HCT116 (cell line): Measurements from ENCODE around the gene FRMD4B. TPM values are rescaled to one million over a fixed set of nuclear protein-coding genes. Genes with fewer than 3 reads are reported as not detected.
"Not testable (repeated sequence)": the region's sequence is repeated elsewhere in the genome, so short reads cannot be mapped to it uniquely, and the experiment has no call there.

Experiments used
- ATAC-seq: fragments of 200-7000 bp; cut with Tn5 transposase; 2 replicates; pipeline ENCODE4 v1.9.1; 2020; ENCODE audit warnings: mild to moderate bottlenecking, moderate library complexity
- BruUV-seq: library from RNA; stranded (reverse); fragments of 400-500 nt; replicated peaks from 2 replicates; lab custom pipeline; 2021; lab: Mats Ljungman, UMichigan
- CTCF ChIA-PET: fragments of 300-600 bp; sonication (Branson Sonifier 250); formaldehyde crosslinking; loops from one replicate; lab custom pipeline; 2021; ENCODE audit warnings: antibody characterized with exemption; lab: Charles Lee
- POLR2A ChIA-PET: fragments of 300-600, 350-600 bp; sonication (Branson Sonifier 250); formaldehyde crosslinking; loops from one replicate; lab custom pipeline; 2021; ENCODE audit warnings: antibody characterized with exemption; lab: Charles Lee
- RAD21 ChIA-PET, 2 experiments: fragments of 300-600 bp; sonication (Branson Sonifier 250); formaldehyde crosslinking; loops; one replicate each; lab custom pipeline; 2023; ENCODE audit warnings: low total read pairs in 2 of 2; ENCODE audit not compliant: uncharacterized antibody in 2 of 2, unreplicated experiment in 2 of 2, low non-redundant PET in 1 of 2; lab: Charles Lee
- DNase-seq: peaks from one replicate; pipeline ENCODE4 v3.0.0-alpha.2; 2010; ENCODE audit warnings: low read depth, low spot score
- H2AFZ ChIP-seq: fragments of 200-600 bp; shearing (Covaris generic), sonication (generic); 2 replicates; pipeline ENCODE4 v1.6.1; 2017; ENCODE audit warnings: low read depth, mixed run types, mixed read lengths, antibody characterized with exemption, low read length; ENCODE audit not compliant: poor library complexity, severe bottlenecking
- H3K27ac ChIP-seq: 2 replicates; pipeline ENCODE4 v1.5.1; 2012; ENCODE audit warnings: low read depth, low read length
- H3K27me3 ChIP-seq: fragments of 200-600 bp; sonication (generic); 2 replicates; pipeline ENCODE4 v1.6.1; 2016; ENCODE audit warnings: mixed run types, low read length, mixed read lengths; ENCODE audit not compliant: insufficient read depth
- H3K36me3 ChIP-seq, 2 experiments: fragments of 200-500 bp in 1 of 2; fragments of 200-600 bp in 1 of 2; sonication (Bioruptor generic) in 1 of 2; sonication (generic) in 1 of 2; 2 replicates each; pipeline versions ENCODE4 v1.5.1 to v1.6.1; 2014 to 2016; ENCODE audit warnings: low read length in 2 of 2, inconsistent platforms in 1 of 2, mixed read lengths in 1 of 2, mixed run types in 1 of 2; ENCODE audit not compliant: insufficient read depth in 2 of 2, control insufficient read depth in 1 of 2
- H3K4me1 ChIP-seq, 2 experiments: fragments of 200-600 bp in 1 of 2; sonication (generic) in 1 of 2; 2 replicates each; pipeline versions ENCODE4 v1.5.1 to v1.6.1; 2012 to 2017; ENCODE audit warnings: low read length in 2 of 2, inconsistent platforms in 1 of 2, mild to moderate bottlenecking in 1 of 2, mixed read lengths in 1 of 2, mixed run types in 1 of 2, moderate library complexity in 1 of 2; ENCODE audit not compliant: insufficient read depth in 2 of 2, control insufficient read depth in 1 of 2
- H3K4me2 ChIP-seq: fragments of 200-600 bp; sonication (generic); 2 replicates; pipeline ENCODE4 v1.6.1; 2017; ENCODE audit warnings: mixed run types, low read length, mixed read lengths
- H3K4me3 ChIP-seq, 2 experiments: fragments of 200-600 bp in 1 of 2; sonication (generic) in 1 of 2; replicated peaks in 1 of 2; 2 replicates each; pipeline ENCODE4 v1.5.1; 2011 to 2016; ENCODE audit warnings: low read length in 2 of 2, control low read depth in 1 of 2, low read depth in 1 of 2, mild to moderate bottlenecking in 1 of 2, mixed read lengths in 1 of 2, mixed run types in 1 of 2
- H3K79me2 ChIP-seq: fragments of 200-600 bp; sonication (generic); 2 replicates; pipeline ENCODE4 v1.6.1; 2017; ENCODE audit warnings: mild to moderate bottlenecking, mixed run types, low read length, moderate library complexity, mixed read lengths; ENCODE audit not compliant: insufficient read depth
- H3K9ac ChIP-seq: fragments of 200-600 bp; sonication (generic); 2 replicates; pipeline ENCODE4 v1.6.1; 2016; ENCODE audit warnings: low read length, mixed read lengths
- H3K9me2 ChIP-seq: fragments of 200-600 bp; sonication (generic), shearing (Covaris generic); 2 replicates; pipeline ENCODE4 v1.6.1; 2017; ENCODE audit warnings: mixed run types, mild to moderate bottlenecking, moderate library complexity; ENCODE audit not compliant: insufficient read depth
- H3K9me3 ChIP-seq, 2 experiments: fragments of 200-500 bp in 1 of 2; fragments of 200-600 bp in 1 of 2; sonication (Bioruptor generic) in 1 of 2; sonication (generic) in 1 of 2; 2 replicates each; pipeline ENCODE4 v1.6.1; 2014 to 2017; ENCODE audit warnings: low read length in 2 of 2, mixed read lengths in 2 of 2, inconsistent platforms in 1 of 2, low read depth in 1 of 2, mild to moderate bottlenecking in 1 of 2, mixed run types in 1 of 2, moderate library complexity in 1 of 2; ENCODE audit not compliant: control insufficient read depth in 1 of 2, insufficient read depth in 1 of 2
- H4K20me1 ChIP-seq: fragments of 200-600 bp; sonication (generic), shearing (Covaris generic); 2 replicates; pipeline ENCODE4 v1.6.1; 2017; ENCODE audit warnings: mixed run types, mild to moderate bottlenecking, moderate library complexity; ENCODE audit not compliant: insufficient read depth
- ATF3 ChIP-seq: IDR thresholded peaks from 2 replicates; pipeline ENCODE4 v1.6.1; 2012
- CBX3 ChIP-seq: IDR thresholded peaks from 2 replicates; pipeline ENCODE4 v1.6.1; 2012; ENCODE audit warnings: low read depth
- CEBPB ChIP-seq: IDR thresholded peaks from 2 replicates; pipeline ENCODE4 v1.6.1; 2012; ENCODE audit warnings: low read depth
- EZH2 ChIP-seq: fragments of 200-600 bp; sonication (generic); IDR thresholded peaks from 2 replicates; pipeline ENCODE4 v1.6.1; 2017; ENCODE audit warnings: antibody characterized with exemption, mixed run types
- FOSL1 ChIP-seq: IDR thresholded peaks from 2 replicates; pipeline ENCODE4 v1.6.1; 2012; ENCODE audit warnings: low read depth
- JUND ChIP-seq: IDR thresholded peaks from 2 replicates; pipeline ENCODE4 v1.6.1; 2012
- POLR2AphosphoS5 ChIP-seq: IDR thresholded peaks from 2 replicates; pipeline ENCODE4 v1.6.1; 2011; ENCODE audit warnings: mild to moderate bottlenecking, low read depth, low read length, moderate library complexity
- REST ChIP-seq: IDR thresholded peaks from 2 replicates; pipeline ENCODE4 v1.6.1; 2012; ENCODE audit warnings: low read depth
- SIN3A ChIP-seq: IDR thresholded peaks from 2 replicates; pipeline ENCODE4 v1.6.1; 2012; ENCODE audit warnings: low read depth
- SP1 ChIP-seq: IDR thresholded peaks from 2 replicates; pipeline ENCODE4 v1.6.1; 2012; ENCODE audit warnings: low read depth
- TCF7L2 ChIP-seq: IDR thresholded peaks from 2 replicates; pipeline ENCODE4 v1.7.0; 2011; ENCODE audit warnings: borderline replicate concordance, inconsistent platforms; ENCODE audit not compliant: insufficient read depth, insufficient read length; ENCODE audit errors: extremely low read depth
- YY1 ChIP-seq: IDR thresholded peaks from 2 replicates; pipeline ENCODE4 v1.6.1; 2011; ENCODE audit warnings: low read length, low read depth, moderate library complexity, mild to moderate bottlenecking; ENCODE audit not compliant: insufficient replicate concordance; ENCODE audit errors: extremely low read depth
- ZBTB33 ChIP-seq: IDR thresholded peaks from 2 replicates; pipeline ENCODE4 v1.6.1; 2011; ENCODE audit warnings: mild to moderate bottlenecking, low read length, moderate library complexity; ENCODE audit not compliant: insufficient replicate concordance; ENCODE audit errors: extremely low read depth
- ZFX ChIP-seq: fragments of 450-650 bp; IDR thresholded peaks from 2 replicates; pipeline ENCODE4 v1.6.1; 2017
- intact Hi-C: fragments of 100-400 bp; cut with micrococcal nuclease; formaldehyde crosslinking; loops from 2 replicates; pipeline ENCODE4 v1.10.0; 2022
- total RNA-seq: library from RNA; stranded (reverse); gene quantifications from one replicate; pipeline ENCODE4 v1.2.1, GENCODE V29; 2021; ENCODE audit not compliant: unreplicated experiment

FRMD4B gene
- total RNA-seq, 1 experiment from 2014 or later: 2.0 TPM

GRCh38 chr3:69277403-69277802 lies 108.5 kb downstream of the FRMD4B start:
- CTCF ChIA-PET, H3K4me1 ChIP-seq, H3K4me3 ChIP-seq, H2AFZ ChIP-seq, POLR2A ChIA-PET, DNase-seq, H4K20me1 ChIP-seq, H3K27ac ChIP-seq, RAD21 ChIA-PET, H3K79me2 ChIP-seq, H3K27me3 ChIP-seq, H3K9me2 ChIP-seq, H3K4me2 ChIP-seq, intact Hi-C loops, BruUV-seq, H3K9me3 ChIP-seq, H3K9ac ChIP-seq, ATAC-seq, H3K36me3 ChIP-seq: not testable (repeated sequence)
- TF ChIP-seq CEBPB: 0 out of 2 replicates have a peak, but pooled peaks have one; percentile 19

GRCh38 chr3:69276884-69277283 lies 109.0 kb downstream of the FRMD4B start:
- Histone ChIP-seq H3K36me3 (no peaks in the 10 kb centered on the region), H3K9me3 (no peaks in the 10 kb centered on the region), H3K79me2 (no peaks in the 10 kb centered on the region), H3K9ac (no peak overlapping the region), H4K20me1 (no peaks in the 10 kb centered on the region), H3K27ac (no peak overlapping the region), H3K27me3 (no peaks in the 10 kb centered on the region), H3K4me2 (no peak overlapping the region), H3K4me1 (peaks cover 0 to under 1% of the 10 kb centered on the region in 2 experiments; a peak in 1 of 4 replicates), H3K9me2 (no peaks in the 10 kb centered on the region), H2AFZ (no peak overlapping the region), H3K4me3 (no peak overlapping the region)
- CTCF ChIA-PET: no interaction called here
- no peak for DNase-seq
- RAD21 ChIA-PET: no interaction called here
- POLR2A ChIA-PET: no interaction called here
- intact Hi-C loops: no loop called here
- TF ChIP-seq ZFX (no peak), EZH2 (no peak), POLR2AphosphoS5 (no peak), JUND (no peak), YY1 (no peak), REST (no peak), ATF3 (no peak), CBX3 (no peak), ZBTB33 (no peak), FOSL1 (no peak), SP1 (no peak), SIN3A (no peak), TCF7L2 (no peak)
- no peak for ATAC-seq
- BruUV-seq: no TSS peak
